GM18519 (cell line): Measurements from ENCODE around the gene DYNLT3.

Experiments
- ATAC-seq: cut with Tn5 transposase; IDR thresholded peaks from one replicate; pipeline ENCODE4 v1.9.1; 2021; ENCODE audit warnings: mild to moderate bottlenecking, moderate library complexity; ENCODE audit not compliant: unreplicated experiment, low FRiP score

The DYNLT3 gene

GRCh38 chrX:37846141-37846540 lies 1.2 kb downstream of the DYNLT3 start:
- ATAC-seq = no peak

GRCh38 chrX:37844622-37845021 lies 2.7 kb downstream of the DYNLT3 start:
- ATAC-seq = no peak

DNA sequence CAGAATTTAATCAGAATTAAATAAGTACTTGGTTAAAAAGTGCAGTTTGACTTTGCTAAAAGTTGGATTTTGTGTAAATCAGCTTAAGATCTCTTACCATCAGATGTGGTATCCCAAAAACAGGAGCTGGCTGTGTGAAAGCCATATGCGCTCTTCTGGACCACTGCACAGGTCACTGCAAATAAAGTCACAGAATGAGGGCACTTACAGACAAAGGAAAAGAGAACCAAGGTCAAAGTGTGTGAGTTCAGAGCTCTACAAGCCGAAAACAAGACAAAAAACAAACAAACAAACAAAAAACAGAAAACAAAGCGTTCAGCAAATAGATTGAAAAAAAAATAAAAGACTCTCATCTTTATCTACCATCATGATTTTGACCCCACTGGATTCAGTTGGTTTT lies 6.4 kb downstream of the DYNLT3 start:
- no peak for ATAC-seq

- no peak for ATAC-seq
Measured at GRCh38 chrX:37834937-37835336, 12.4 kb downstream of the DYNLT3 start.

GRCh38 chrX:37830371-37830770 lies 17.0 kb downstream of the DYNLT3 start:
- ATAC-seq = no peak

DNA sequence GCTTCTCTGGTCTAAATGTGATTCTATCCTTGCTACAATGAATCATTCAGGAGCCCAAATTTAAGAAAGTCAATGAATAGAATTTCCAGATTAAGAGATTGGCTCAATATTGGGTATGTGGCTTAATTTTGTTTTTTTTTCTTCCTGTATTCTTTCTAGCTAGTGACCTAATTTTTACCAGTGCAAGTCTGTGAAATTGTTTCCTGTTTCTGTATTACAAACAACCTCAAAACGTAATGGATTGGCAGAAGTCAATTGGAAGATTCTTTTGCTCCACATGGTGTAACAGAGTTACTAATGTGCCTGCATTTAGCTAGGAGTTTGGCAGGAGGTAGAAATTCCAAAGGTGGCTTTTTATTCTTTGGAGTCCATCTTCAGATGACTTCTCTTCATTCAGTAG lies 17.6 kb downstream of the DYNLT3 start:
- no peak for ATAC-seq

DNA sequence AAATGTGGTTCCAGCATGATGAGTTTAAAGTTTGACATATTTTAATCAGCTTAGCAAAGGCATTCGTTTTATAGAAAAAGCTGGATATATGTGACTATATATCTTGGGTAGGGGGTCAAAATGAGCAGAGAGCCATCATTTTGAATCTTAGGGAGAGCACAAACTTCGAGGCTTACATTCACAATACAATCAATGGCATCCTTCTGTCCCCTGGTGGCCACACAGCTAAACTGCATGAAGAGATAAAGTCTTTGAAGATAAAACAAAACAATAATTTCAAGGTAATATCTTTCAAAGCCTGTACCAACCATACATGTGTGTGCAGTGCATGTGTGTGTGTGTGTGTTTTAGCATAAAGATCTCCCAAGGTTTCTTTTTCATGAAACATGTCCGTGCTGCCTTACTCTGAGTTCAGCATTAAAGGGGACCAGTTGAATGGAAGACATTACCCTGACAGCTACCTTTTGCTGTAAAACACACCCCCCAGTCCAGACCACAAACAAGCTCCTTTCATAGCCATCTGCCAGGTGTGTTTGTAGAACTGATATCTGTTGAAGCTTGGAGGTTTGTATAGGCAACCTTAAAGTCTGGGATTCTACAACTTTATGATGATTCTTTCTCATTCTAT lies 22.0 kb downstream of the DYNLT3 start:
- ATAC-seq = no peak

DNA sequence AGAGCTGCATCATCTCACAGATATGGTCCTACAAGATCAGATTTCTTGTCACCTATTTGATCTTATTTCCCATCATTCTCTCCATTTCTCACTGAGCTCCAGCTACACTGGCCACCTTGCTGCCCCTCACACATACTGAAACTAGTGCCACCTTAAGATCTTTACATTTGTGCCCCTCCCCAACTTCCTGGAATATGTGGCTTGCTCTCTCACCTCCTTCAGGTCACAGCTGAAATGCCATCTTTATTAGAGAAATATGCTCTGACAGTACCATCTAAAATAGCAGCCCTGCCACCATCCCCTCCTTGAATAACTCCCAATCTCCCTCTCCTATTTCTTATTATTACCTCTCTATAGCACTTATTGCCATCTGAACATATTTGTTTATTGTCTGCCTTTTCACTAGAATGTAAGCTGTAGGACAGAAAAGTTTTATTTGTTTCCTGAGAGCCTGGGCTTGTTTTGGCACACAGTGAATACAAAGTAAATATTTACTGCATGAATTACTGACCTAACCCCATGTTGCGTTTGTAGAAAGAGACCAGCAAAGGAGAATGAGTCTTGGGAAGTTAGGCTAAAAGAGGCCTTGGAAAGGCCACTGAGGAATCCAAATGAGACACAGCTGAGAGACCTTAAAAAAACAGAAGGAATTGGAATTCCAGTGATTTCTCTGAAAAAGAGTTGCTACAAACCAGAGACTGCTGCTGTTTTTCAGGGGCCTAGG lies 22.7 kb downstream of the DYNLT3 start:
- no peak for ATAC-seq

DNA sequence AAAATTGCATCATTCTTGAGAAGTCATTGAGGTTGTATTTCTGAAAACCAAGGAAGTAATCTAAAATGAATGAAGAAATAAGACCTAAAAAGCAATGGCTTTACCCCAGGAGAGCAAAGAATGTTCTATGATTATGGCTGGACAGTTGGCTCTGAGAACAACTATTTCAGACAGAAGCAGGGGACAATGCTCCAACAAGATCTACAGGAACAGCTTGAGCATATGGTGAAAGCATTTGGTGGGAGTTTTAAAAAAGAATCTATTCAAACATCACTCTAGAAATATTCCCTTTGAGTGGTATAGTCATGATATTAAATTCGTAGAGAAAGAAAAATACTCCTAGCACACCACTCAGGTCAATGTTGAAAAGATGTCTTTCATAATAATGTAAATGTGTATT lies 26.7 kb downstream of the DYNLT3 start:
- no peak for ATAC-seq

- peak; percentile 32 for ATAC-seq
Measured at GRCh38 chrX:37818031-37818430, 29.3 kb downstream of the DYNLT3 start.

- peak; percentile 38 for ATAC-seq
Measured at GRCh38 chrX:37817579-37817978, 29.8 kb downstream of the DYNLT3 start.

GRCh38 chrX:37817176-37817575 lies 30.2 kb downstream of the DYNLT3 start:
- peak; percentile 13 for ATAC-seq

GRCh38 chrX:37816766-37817165 lies 30.6 kb downstream of the DYNLT3 start:
- ATAC-seq = peak; percentile 25

DNA sequence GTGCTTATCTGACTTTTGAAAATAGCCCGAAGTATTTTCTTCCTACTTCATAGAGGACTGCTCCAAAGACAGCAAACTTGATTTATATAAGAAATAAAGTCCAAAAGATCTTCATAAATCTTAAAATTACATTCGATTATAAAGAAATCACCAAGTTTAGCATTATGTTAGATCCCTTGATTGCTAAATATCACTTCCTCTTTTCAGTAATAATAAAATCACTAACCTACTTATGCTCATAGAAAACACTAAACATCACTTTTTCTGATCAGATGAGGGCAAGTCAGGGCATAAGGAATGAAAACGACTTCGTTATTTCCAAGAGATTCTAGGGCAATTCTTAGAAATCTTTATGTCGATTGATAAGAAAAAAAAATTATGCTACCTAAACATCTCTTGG lies 32.0 kb downstream of the DYNLT3 start:
- ATAC-seq = no peak

- no peak for ATAC-seq
Measured at GRCh38 chrX:37813570-37813969, 33.8 kb downstream of the DYNLT3 start.

GRCh38 chrX:37812110-37812509 lies 35.3 kb downstream of the DYNLT3 start:
- ATAC-seq = no peak

- no peak for ATAC-seq
Measured at GRCh38 chrX:37809970-37810369, 37.4 kb downstream of the DYNLT3 start.

DNA sequence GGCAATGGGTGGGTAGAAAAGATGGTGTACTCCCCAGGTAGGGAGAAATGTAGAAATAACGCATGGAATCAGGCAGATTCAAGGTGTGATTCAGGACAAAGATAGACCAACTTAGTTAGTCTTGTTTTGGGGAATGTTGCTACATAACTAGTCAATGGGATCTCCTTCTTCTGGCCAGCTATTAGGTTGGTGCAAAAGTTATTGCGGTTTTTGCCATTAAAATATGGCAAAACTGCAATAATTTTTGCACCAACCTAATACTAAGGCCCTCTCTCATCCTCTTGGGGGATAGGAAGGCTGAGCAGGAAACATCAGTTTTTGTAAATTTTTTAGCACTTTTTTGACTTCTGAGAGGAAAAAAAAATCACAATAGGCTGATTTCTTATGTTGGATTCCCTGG lies 44.3 kb downstream of the DYNLT3 start:
- ATAC-seq = no peak

- no peak for ATAC-seq
Measured at GRCh38 chrX:37802028-37802427, 45.3 kb downstream of the DYNLT3 start.

GRCh38 chrX:37800717-37801116 lies 46.7 kb downstream of the DYNLT3 start:
- no peak for ATAC-seq

DNA sequence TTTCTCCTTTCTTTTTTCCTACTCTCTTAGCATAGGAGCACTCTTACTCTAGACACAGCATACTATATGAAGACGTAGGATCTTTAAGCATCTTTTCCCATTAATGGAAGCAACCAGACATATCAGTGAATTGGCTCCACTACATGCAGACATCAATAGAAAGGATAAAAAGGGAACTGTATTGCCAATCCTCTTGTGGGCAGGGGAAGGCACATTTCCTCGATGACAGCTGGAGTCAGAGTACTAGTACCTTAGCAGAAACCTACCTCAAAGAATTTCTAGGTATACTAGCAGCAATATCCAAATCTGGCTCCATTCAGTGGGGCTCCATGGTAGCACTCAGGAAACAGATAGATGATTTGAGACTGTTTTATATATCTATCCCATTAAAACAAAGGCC lies 47.4 kb downstream of the DYNLT3 start:
- ATAC-seq = no peak

- no peak for ATAC-seq
Measured at GRCh38 chrX:37796805-37797204, 50.6 kb downstream of the DYNLT3 start.
